ENCODE measurements around the gene DCHS1.

Gene DCHS1

GRCh38 chr11:6627762-6628241 is 27.8 kb downstream of the DCHS1 start:
- DNase-seq, result peak in 1 of 5 donors; percentile 33

- DNase-seq, result no peak
Observed at GRCh38 chr11:6626971-6627761, 28.4 kb downstream of the DCHS1 start.

- DNase-seq, result no peak
Observed at GRCh38 chr11:6625832-6626420, 29.7 kb downstream of the DCHS1 start.

- DNase-seq, result no peak
Observed at GRCh38 chr11:6625156-6625831, 30.3 kb downstream of the DCHS1 start.

GRCh38 chr11:6623391-6624363 is 31.9 kb downstream of the DCHS1 start:
- no peak for DNase-seq

- no peak for DNase-seq
Observed at GRCh38 chr11:6622261-6623171, 33.1 kb downstream of the DCHS1 start.

GRCh38 chr11:6621711-6622211 is 33.8 kb downstream of the DCHS1 start:
- no peak for DNase-seq

- DNase-seq, result no peak
Observed at GRCh38 chr11:6620636-6621035, 35.0 kb downstream of the DCHS1 start.

GRCh38 chr11:6619004-6619745 is 36.4 kb downstream of the DCHS1 start, which contains the start of gene TPP1:
Gene TPP1, minus strand, starts transcription at chr11:6619422. Its CDS starts 22 bp downstream, at chr11:6619400.
- peak; percentile 77 to 89 (median 86) for DNase-seq

GRCh38 chr11:6618117-6619003 is 37.2 kb downstream of the DCHS1 start:
- DNase-seq, result peak; percentile 42 to 72 (median 60)

GRCh38 chr11:6617315-6617781 is 38.3 kb downstream of the DCHS1 start:
- DNase-seq, result no peak

GRCh38 chr11:6616596-6617250 is 38.9 kb downstream of the DCHS1 start:
- no peak for DNase-seq

- no peak for DNase-seq
Observed at GRCh38 chr11:6615882-6616585, 39.6 kb downstream of the DCHS1 start.

GRCh38 chr11:6615046-6615445 is 40.6 kb downstream of the DCHS1 start:
- no peak for DNase-seq

GRCh38 chr11:6614446-6614845 is 41.2 kb downstream of the DCHS1 start:
- no peak for DNase-seq

GRCh38 chr11:6613496-6613895 is 42.1 kb downstream of the DCHS1 start:
- no peak for DNase-seq

GRCh38 chr11:6612213-6613041 is 43.2 kb downstream of the DCHS1 start, which contains the start of gene TAF10:
Gene TAF10, minus strand, starts transcription at chr11:6612216. Its CDS starts 27 bp downstream, at chr11:6612189.
- peak; percentile 92 to 96 (median 95) for DNase-seq

Data from T-helper 1 cell (primary cell).